ENCODE results near the gene PRKCH.

DNA sequence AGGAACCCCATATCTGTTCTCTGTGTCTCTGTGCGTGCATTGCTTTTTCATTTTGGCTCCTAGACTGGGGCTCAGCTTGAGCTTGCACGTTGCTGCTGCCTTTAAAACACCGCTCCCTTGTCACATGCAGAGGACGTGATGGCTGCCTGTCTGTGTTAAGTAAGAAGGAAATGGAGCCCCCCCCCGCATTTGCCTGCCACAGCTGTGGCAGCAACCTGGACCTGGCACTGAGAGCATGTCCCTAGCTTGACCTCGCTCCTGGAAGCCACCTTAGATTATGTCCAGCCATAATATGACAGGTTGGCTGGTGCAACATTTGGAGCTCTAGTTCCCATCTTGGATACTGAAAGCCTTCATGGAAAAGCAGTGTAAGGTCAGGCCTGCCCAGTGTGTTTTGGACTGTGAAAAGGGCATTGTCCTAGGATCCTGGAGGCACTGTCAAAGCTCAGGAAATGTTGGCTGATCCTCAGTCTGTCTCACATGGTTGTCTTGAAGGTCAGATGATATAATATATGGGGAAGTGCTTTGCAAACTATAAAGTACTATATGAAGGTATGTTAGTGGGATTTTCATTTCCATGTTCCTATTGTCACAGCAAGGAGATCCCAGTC lies 73.8 kb downstream of the PRKCH start:
- TF ChIP-seq, protein P1, sequence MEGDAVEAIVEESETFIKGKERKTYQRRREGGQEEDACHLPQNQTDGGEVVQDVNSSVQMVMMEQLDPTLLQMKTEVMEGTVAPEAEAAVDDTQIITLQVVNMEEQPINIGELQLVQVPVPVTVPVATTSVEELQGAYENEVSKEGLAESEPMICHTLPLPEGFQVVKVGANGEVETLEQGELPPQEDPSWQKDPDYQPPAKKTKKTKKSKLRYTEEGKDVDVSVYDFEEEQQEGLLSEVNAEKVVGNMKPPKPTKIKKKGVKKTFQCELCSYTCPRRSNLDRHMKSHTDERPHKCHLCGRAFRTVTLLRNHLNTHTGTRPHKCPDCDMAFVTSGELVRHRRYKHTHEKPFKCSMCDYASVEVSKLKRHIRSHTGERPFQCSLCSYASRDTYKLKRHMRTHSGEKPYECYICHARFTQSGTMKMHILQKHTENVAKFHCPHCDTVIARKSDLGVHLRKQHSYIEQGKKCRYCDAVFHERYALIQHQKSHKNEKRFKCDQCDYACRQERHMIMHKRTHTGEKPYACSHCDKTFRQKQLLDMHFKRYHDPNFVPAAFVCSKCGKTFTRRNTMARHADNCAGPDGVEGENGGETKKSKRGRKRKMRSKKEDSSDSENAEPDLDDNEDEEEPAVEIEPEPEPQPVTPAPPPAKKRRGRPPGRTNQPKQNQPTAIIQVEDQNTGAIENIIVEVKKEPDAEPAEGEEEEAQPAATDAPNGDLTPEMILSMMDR (IDR thresholded peaks at IDR 0.05): no peak
- TF ChIP-seq POLR2A (IDR thresholded peaks at IDR 0.05): no peak
- no peak for TF ChIP-seq POLR2AphosphoS5 (IDR thresholded peaks at IDR 0.05)
